Endothelial cell (in vitro differentiated cells): ENCODE data around the gene SLC2A9. TPM values are rescaled to one million over a fixed set of nuclear protein-coding genes. Genes with fewer than 3 reads are reported as not detected.

Experiments used
- DNase-seq: peaks from one replicate; pipeline ENCODE4 v3.0.0; 2021; ENCODE audit warnings: low spot score
- H3K27ac Mint-ChIP-seq: one replicate; pipeline ENCODE4 v1.8.0; 2021; ENCODE audit warnings: mixed read lengths, inconsistent platforms; ENCODE audit not compliant: unreplicated experiment
- H3K27me3 Mint-ChIP-seq: one replicate; pipeline ENCODE4 v1.8.0; 2021; ENCODE audit warnings: mild to moderate bottlenecking, moderate library complexity, mixed read lengths, inconsistent platforms; ENCODE audit not compliant: unreplicated experiment
- H3K36me3 Mint-ChIP-seq: one replicate; pipeline ENCODE4 v1.8.0; 2021; ENCODE audit warnings: mild to moderate bottlenecking, low read depth, mixed read lengths, inconsistent platforms; ENCODE audit not compliant: unreplicated experiment
- H3K4me1 Mint-ChIP-seq: one replicate; pipeline ENCODE4 v1.8.0; 2021; ENCODE audit warnings: mild to moderate bottlenecking, mixed read lengths, inconsistent platforms; ENCODE audit not compliant: unreplicated experiment
- H3K4me3 Mint-ChIP-seq: one replicate; pipeline ENCODE4 v1.8.0; 2021; ENCODE audit warnings: mild to moderate bottlenecking, mixed read lengths, inconsistent platforms; ENCODE audit not compliant: unreplicated experiment
- H3K9me3 Mint-ChIP-seq: one replicate; pipeline ENCODE4 v1.8.0; 2021; ENCODE audit warnings: mixed read lengths, inconsistent platforms; ENCODE audit not compliant: unreplicated experiment
- CTCF ChIP-seq: fragments of 200-600 bp; sonication (generic); IDR thresholded peaks from one replicate; pipeline ENCODE4 v1.5.0; 2021; ENCODE audit warnings: antibody characterized with exemption; ENCODE audit not compliant: unreplicated experiment
- total RNA-seq: library from RNA; stranded (reverse); fragmentation: NEBNext Ultra II Directional; extraction: Animal tissue kit (Norgen Biotek cat#: 25700); gene quantifications from one replicate; pipeline ENCODE4 v1.2.1, GENCODE V29; 2021; ENCODE audit not compliant: unreplicated experiment

SLC2A9 gene
- total RNA-seq, 1 donor from 2014 or later: 0.72 TPM

DNA sequence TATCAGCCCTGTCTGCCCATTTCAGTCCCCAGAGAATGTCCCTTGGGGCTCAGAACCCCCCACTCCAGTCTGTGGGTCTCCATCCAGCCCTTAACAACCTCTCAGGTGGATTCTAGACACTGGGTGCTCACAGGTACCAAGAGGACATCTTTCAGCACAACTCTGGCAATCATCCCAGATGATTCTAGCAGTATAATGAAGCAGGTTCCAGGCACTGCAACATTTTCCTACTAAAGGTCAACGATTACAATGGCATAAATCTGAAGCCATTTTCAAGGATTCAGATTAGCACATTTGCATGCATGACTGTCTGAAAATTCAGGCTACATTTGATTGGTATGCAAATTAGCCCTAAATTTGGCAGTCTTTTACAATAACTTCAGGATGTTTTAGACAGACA, 10.0 kb downstream of the SLC2A9 start:
- H3K4me3 Mint-ChIP-seq: no peak overlapping the region
- H3K27ac Mint-ChIP-seq: no peak overlapping the region
- no peaks in the 10 kb centered on the region for H3K27me3 Mint-ChIP-seq
- TF ChIP-seq CTCF: no peak
- no peaks in the 10 kb centered on the region for H3K36me3 Mint-ChIP-seq
- H3K4me1 Mint-ChIP-seq: peaks cover 5% of the 10 kb centered on the region
- DNase-seq: no peak
- no peaks in the 10 kb centered on the region for H3K9me3 Mint-ChIP-seq

GRCh38 chr4:10009861-10010500, 11.3 kb downstream of the SLC2A9 start:
- no peak for DNase-seq
- no peak overlapping the region for H3K4me3 Mint-ChIP-seq
- peaks cover 8% of the 10 kb centered on the region for H3K4me1 Mint-ChIP-seq
- no peak for TF ChIP-seq CTCF
- no peaks in the 10 kb centered on the region for H3K36me3 Mint-ChIP-seq
- no peak overlapping the region for H3K27ac Mint-ChIP-seq
- H3K9me3 Mint-ChIP-seq: no peaks in the 10 kb centered on the region
- H3K27me3 Mint-ChIP-seq: no peaks in the 10 kb centered on the region

- Mint-ChIP-seq H3K4me3 (no peak overlapping the region), H3K4me1 (peaks cover 8% of the 10 kb centered on the region), H3K27ac (no peak overlapping the region), H3K9me3 (no peaks in the 10 kb centered on the region), H3K27me3 (no peaks in the 10 kb centered on the region), H3K36me3 (no peaks in the 10 kb centered on the region)
- no peak for DNase-seq
- TF ChIP-seq CTCF: no peak
Measured at GRCh38 chr4:10008609-10009005, 12.7 kb downstream of the SLC2A9 start.

DNA sequence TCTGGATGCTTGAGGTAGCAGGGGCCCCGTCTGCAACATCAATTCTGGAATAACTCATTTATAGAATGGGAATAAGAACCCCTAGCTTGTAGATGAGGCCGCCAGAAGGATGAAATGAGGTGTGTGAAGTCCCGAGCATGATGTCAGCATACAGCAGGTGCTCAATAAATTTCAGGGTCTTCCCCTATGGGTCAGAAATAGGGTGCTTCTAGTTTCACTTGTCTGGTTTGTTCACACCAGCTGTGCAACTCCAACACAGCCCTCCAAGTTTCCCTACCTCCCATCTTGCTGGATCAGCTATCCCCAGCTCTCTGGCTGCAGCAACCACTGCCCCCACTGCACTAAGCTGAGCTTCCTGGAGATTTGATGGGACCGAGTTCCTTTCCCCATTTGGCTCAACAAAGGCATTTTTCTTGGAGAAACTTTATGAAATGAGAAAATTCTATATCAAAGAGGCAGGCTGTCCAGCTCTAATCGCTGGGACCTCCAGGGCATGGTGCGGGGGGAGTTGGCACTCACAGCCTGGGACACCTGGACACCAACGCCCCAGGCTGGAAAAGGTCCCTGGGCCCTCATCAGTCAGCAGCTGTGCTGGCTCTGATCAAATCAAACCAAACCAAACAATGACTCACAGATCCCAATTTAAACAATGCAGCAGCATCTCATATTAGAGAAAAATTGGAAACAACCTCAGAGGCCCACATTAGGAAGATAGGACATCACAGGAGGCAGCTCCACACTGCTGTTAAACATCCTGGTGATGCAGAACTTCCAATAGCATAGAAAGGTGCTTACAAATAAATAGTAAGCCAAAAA, 13.3 kb downstream of the SLC2A9 start:
- H3K9me3 Mint-ChIP-seq: no peaks in the 10 kb centered on the region
- no peak for TF ChIP-seq CTCF

DNA sequence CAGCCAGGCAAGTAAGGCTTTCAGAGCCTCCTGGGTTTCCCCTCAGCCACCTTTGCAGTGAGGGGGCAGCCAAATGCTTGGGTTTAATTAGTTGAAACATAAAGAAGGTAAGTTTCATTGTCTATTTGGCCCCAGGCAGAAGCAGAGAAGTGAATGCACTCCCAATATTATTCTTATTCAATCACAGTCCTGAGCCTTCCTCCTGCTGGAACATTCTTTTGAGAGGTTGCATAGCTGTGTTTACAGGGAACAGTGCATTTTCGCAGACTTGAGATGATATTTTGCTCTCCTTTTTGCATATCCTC, 13.9 kb downstream of the SLC2A9 start:
- peaks cover 12% of the 10 kb centered on the region for H3K4me1 Mint-ChIP-seq
- H3K4me3 Mint-ChIP-seq: no peak overlapping the region
- H3K9me3 Mint-ChIP-seq: no peaks in the 10 kb centered on the region
- no peaks in the 10 kb centered on the region for H3K27me3 Mint-ChIP-seq
- H3K27ac Mint-ChIP-seq: no peak overlapping the region
- TF ChIP-seq CTCF: no peak
- no peak for DNase-seq
- H3K36me3 Mint-ChIP-seq: no peaks in the 10 kb centered on the region

More for the DNA sequence above, 13.3 kb downstream of the SLC2A9 start:
- Mint-ChIP-seq H3K27me3 (no peaks in the 10 kb centered on the region), H3K4me1 (peaks cover 9% of the 10 kb centered on the region), H3K4me3 (no peak overlapping the region), H3K36me3 (no peaks in the 10 kb centered on the region), H3K27ac (no peak overlapping the region)
- no peak for DNase-seq
